Mucosa of rectum (tissue), 2 donors: Measurements from ENCODE around the gene KPNA1.

Experiments used
- H3K27ac ChIP-seq, 2 donors: one replicate each; pipeline ENCODE4 v1.7.0; 2013; ENCODE audit warnings: inconsistent platforms in 2 of 2, low read depth in 2 of 2, low read length in 2 of 2
- H3K27me3 ChIP-seq, 2 donors: one replicate each; pipeline ENCODE4 v1.7.0; 2013; ENCODE audit warnings: low read length in 2 of 2; ENCODE audit not compliant: control insufficient read depth in 2 of 2, insufficient read depth in 2 of 2
- H3K36me3 ChIP-seq, 2 donors: one replicate each; pipeline ENCODE4 v1.7.0; 2013; ENCODE audit warnings: low read length in 2 of 2; ENCODE audit not compliant: control insufficient read depth in 2 of 2, insufficient read depth in 2 of 2
- H3K4me1 ChIP-seq, 2 donors: one replicate each; pipeline ENCODE4 v1.7.0; 2013; ENCODE audit warnings: low read length in 2 of 2, mild to moderate bottlenecking in 1 of 2; ENCODE audit not compliant: control insufficient read depth in 2 of 2, insufficient read depth in 2 of 2
- H3K4me3 ChIP-seq, 2 donors: one replicate each; pipeline ENCODE4 v1.7.0; 2013; ENCODE audit warnings: low read length in 2 of 2
- H3K9ac ChIP-seq, 2 donors: one replicate each; pipeline ENCODE4 v1.7.0; 2013; ENCODE audit warnings: low read length in 2 of 2, low read depth in 1 of 2, mild to moderate bottlenecking in 1 of 2
- H3K9me3 ChIP-seq, 2 donors: one replicate each; pipeline ENCODE4 v1.7.0; 2013; ENCODE audit warnings: low read length in 2 of 2; ENCODE audit not compliant: control insufficient read depth in 2 of 2
- donor health status: healthy.
- donor health status: Normal muscosa, but diverticular disease.

The KPNA1 gene

GRCh38 chr3:122553171-122553570 lies 38.4 kb upstream of the KPNA1 start:
- Histone ChIP-seq H3K9ac (no peak overlapping the region), H3K4me3 (no peak overlapping the region), H3K4me1 (no peaks in the 10 kb centered on the region), H3K9me3 (no peaks in the 10 kb centered on the region), H3K36me3 (peaks cover 51 to 54% of the 10 kb centered on the region in 2 donors), H3K27me3 (no peaks in the 10 kb centered on the region), H3K27ac (no peak overlapping the region)

DNA sequence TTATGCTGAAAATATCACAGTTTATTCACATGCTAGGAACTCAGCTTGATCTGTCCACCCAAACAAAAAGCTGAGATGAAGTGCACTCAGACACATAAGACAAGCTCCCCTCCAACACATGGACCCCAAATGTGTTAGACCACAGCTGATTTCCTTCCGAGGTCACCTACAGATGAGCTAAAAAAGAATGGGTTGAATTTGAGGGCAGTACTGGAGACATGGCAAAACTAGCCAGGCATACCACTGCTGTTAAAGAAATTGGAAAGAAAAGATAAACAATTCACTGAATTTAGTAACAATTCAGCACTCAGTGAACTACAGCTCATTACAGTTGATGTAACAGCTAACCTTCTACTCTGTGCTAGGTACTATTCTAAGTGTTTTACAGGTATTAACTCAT lies 33.9 kb upstream of the KPNA1 start:
- Histone ChIP-seq H3K9me3 (no peaks in the 10 kb centered on the region), H3K27ac (no peak overlapping the region), H3K4me1 (no peaks in the 10 kb centered on the region), H3K36me3 (peaks cover 37 to 41% of the 10 kb centered on the region in 2 donors), H3K9ac (no peak overlapping the region), H3K27me3 (no peaks in the 10 kb centered on the region), H3K4me3 (no peak overlapping the region)

DNA sequence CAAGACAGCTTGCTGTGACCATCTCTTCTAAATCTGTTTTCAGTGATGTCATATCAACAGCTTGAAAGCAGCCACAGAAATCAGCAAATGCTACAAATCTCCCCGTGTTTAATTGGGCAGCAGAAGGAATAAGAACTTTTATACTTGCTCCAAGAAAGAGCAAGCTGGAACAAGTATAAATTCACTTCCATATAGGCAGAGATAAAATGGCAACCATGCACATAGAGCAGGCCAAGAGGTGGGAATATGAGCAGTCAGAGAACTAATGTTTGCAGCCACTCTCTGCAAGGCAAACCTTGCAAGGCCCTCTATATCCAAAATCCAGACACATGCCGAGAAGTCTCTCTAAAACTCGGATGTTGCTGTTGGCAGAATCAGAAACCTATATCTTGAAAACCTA lies 33.3 kb upstream of the KPNA1 start:
- Histone ChIP-seq H3K36me3 (peaks cover 37 to 38% of the 10 kb centered on the region in 2 donors), H3K27me3 (no peaks in the 10 kb centered on the region), H3K27ac (no peak overlapping the region), H3K4me1 (no peaks in the 10 kb centered on the region), H3K9ac (no peak overlapping the region), H3K4me3 (no peak overlapping the region), H3K9me3 (no peaks in the 10 kb centered on the region)

- Histone ChIP-seq H3K27ac (no peak overlapping the region), H3K9me3 (no peaks in the 10 kb centered on the region), H3K9ac (no peak overlapping the region), H3K36me3 (peaks cover 36 to 37% of the 10 kb centered on the region in 2 donors), H3K27me3 (no peaks in the 10 kb centered on the region), H3K4me3 (no peak overlapping the region), H3K4me1 (no peaks in the 10 kb centered on the region)
Observed at GRCh38 chr3:122546151-122546550, 31.4 kb upstream of the KPNA1 start.

- Histone ChIP-seq H3K27ac (no peak overlapping the region), H3K4me3 (no peak overlapping the region), H3K36me3 (peaks cover 26 to 37% of the 10 kb centered on the region in 2 donors), H3K9me3 (no peaks in the 10 kb centered on the region), H3K4me1 (no peaks in the 10 kb centered on the region), H3K27me3 (no peaks in the 10 kb centered on the region), H3K9ac (no peak overlapping the region)
Observed at GRCh38 chr3:122538956-122539490, 24.3 kb upstream of the KPNA1 start.

GRCh38 chr3:122536632-122537001 lies 21.9 kb upstream of the KPNA1 start:
- Histone ChIP-seq H3K4me1 (no peaks in the 10 kb centered on the region), H3K4me3 (no peak overlapping the region), H3K9me3 (no peaks in the 10 kb centered on the region), H3K36me3 (peaks cover 43 to 61% of the 10 kb centered on the region in 2 donors), H3K27ac (no peak overlapping the region), H3K9ac (no peak overlapping the region), H3K27me3 (no peaks in the 10 kb centered on the region)

GRCh38 chr3:122535964-122536631 lies 21.4 kb upstream of the KPNA1 start:
- Histone ChIP-seq H3K9ac (no peak overlapping the region), H3K36me3 (peaks cover 41 to 61% of the 10 kb centered on the region in 2 donors), H3K27me3 (no peaks in the 10 kb centered on the region), H3K4me1 (no peaks in the 10 kb centered on the region), H3K9me3 (no peaks in the 10 kb centered on the region), H3K27ac (no peak overlapping the region), H3K4me3 (no peak overlapping the region)

DNA sequence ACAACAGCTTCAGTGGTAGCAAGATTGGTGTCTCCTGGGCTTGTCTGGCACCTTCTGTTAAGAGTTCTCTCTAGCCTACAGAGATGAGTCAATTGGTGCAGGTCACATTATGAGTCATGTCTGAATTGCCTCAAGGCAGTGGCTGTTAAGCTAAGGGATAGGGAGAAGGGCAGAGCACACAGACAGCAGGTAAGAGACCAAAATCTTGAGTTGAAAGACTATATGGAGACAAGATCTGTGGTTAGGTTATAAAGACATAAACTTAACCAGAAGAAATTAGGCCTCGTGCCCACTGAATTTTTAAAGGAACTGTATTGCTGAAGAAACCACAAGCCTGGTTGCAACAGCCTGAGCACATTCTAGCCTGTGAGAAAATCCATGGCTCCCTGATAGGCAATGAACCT lies 19.2 kb upstream of the KPNA1 start:
- Histone ChIP-seq H3K4me3 (no peak overlapping the region), H3K9ac (no peak overlapping the region), H3K9me3 (no peaks in the 10 kb centered on the region), H3K27me3 (no peaks in the 10 kb centered on the region), H3K4me1 (no peaks in the 10 kb centered on the region), H3K36me3 (peaks cover 32 to 50% of the 10 kb centered on the region in 2 donors), H3K27ac (no peak overlapping the region)

GRCh38 chr3:122533480-122533879 lies 18.7 kb upstream of the KPNA1 start:
- Histone ChIP-seq H3K4me1 (no peaks in the 10 kb centered on the region), H3K4me3 (no peak overlapping the region), H3K27ac (no peak overlapping the region), H3K9ac (no peak overlapping the region), H3K27me3 (no peaks in the 10 kb centered on the region), H3K9me3 (no peaks in the 10 kb centered on the region), H3K36me3 (peaks cover 32 to 51% of the 10 kb centered on the region in 2 donors)

DNA sequence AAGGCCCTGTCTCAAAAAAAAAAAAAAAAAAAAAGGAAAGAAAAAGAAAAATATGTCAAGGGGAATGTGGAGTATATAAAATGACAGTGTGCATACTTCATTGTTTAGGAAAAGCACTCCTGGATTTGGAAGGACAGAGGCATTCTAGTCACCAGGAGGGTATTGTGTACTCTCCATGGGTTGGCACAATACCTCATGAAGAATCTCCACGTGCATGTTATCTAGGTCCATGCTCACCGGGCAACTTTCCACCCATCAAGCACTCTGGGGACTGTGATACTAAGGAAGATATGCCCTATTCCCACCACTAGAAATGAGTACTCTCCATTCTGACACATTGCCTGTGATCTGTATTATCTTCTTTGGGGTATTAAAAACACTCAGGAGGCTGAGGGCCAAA lies 15.4 kb upstream of the KPNA1 start:
- no peaks in the 10 kb centered on the region for H3K4me1 ChIP-seq
- H3K9me3 ChIP-seq = no peaks in the 10 kb centered on the region
- no peak overlapping the region for H3K4me3 ChIP-seq
- H3K36me3 ChIP-seq = peaks cover 30 to 41% of the 10 kb centered on the region in 2 donors
- H3K27me3 ChIP-seq = no peaks in the 10 kb centered on the region
- no peak overlapping the region for H3K27ac ChIP-seq
- H3K9ac ChIP-seq = no peak overlapping the region
